Esophagus muscularis mucosa (tissue), 3 donors: ENCODE results near the gene BBS9.

ENCODE experiments used
- CTCF ChIP-seq, 3 experiments: fragments of 200-600 bp in 2 of 3; fragments of 450-650 bp in 1 of 3; sonication (generic) in 2 of 3; IDR thresholded peaks; one replicate each; pipeline ENCODE4 v1.5.1; 2017 to 2019; ENCODE audit warnings: antibody characterized with exemption in 3 of 3, mild to moderate bottlenecking in 2 of 3, moderate library complexity in 1 of 3
- POLR2A ChIP-seq: fragments of 450-650 bp; IDR thresholded peaks from one replicate; pipeline ENCODE4 v1.6.1; 2017; ENCODE audit warnings: antibody characterized with exemption, moderate library complexity, mild to moderate bottlenecking, low read depth

GRCh38 chr7:33127085-33127484 lies 2.3 kb upstream of the BBS9 start:
- TF ChIP-seq CTCF (IDR thresholded peaks at IDR 0.05) (no peak), POLR2A (no peak)
